Measurements from ENCODE around the gene KLK11. TPM values are rescaled to one million over a fixed set of nuclear protein-coding genes. Genes with fewer than 3 reads are reported as not detected.

The KLK11 gene
- polyA plus RNA-seq, 3 donors, result not detected

- H3K27ac Mint-ChIP-seq, result no peak overlapping the region
- no peak overlapping the region for H3K9ac ChIP-seq (ENCODE audit: insufficient read depth, low read length, poor library complexity, severe bottlenecking)
- TF ChIP-seq CTCF (IDR thresholded peaks at IDR 0.05), result no peak
- H3K36me3 Mint-ChIP-seq, result no peaks in the 10 kb centered on the region
- H3K79me2 ChIP-seq (ENCODE audit: insufficient read depth, low read length), result no peaks in the 10 kb centered on the region
- no peak overlapping the region for H3K4me3 Mint-ChIP-seq
- no peaks in the 10 kb centered on the region for H3K9me3 ChIP-seq (replicated peaks in 1 of 2; ENCODE audit: control insufficient read depth in 1 of 2, insufficient read depth in 1 of 2, low read length in 2 of 2)
- H2AFZ ChIP-seq (ENCODE audit: insufficient read depth, low read depth, low read length, poor library complexity, severe bottlenecking), result no peak overlapping the region
- H4K20me1 ChIP-seq (ENCODE audit: insufficient read depth, low read length), result no peaks in the 10 kb centered on the region
- no peaks in the 10 kb centered on the region for H3K4me1 ChIP-seq (ENCODE audit: control insufficient read depth in 1 of 2, insufficient read depth in 2 of 2, low read length in 2 of 2)
- H3K4me3 ChIP-seq (replicated peaks in 1 of 3; ENCODE audit: low read depth in 2 of 3, low read length in 3 of 3), result no peak overlapping the region
- H3K4me1 Mint-ChIP-seq, result no peaks in the 10 kb centered on the region
- no peaks in the 10 kb centered on the region for H3K36me3 ChIP-seq (replicated peaks in 1 of 2; ENCODE audit: control insufficient read depth in 1 of 2, insufficient read depth in 2 of 2, low read length in 2 of 2)
- H3K4me2 ChIP-seq (replicated peaks; ENCODE audit: extremely low read depth, low read length, poor library complexity, severe bottlenecking), result no peak overlapping the region
- WGBS (ENCODE audit: insufficient coverage), result 92% methylated on average over 2 of the region's 7 CpGs
- peaks cover 0 to 11% (median 3%) of the 10 kb centered on the region in 7 donors for H3K9me3 Mint-ChIP-seq
- peaks cover 26 to 51% (median 29%) of the 10 kb centered on the region in 3 donors for H3K27me3 Mint-ChIP-seq (ENCODE audit: low read depth in 3 of 3)
- DNase-seq, result no peak
- intact Hi-C loops (cut with micrococcal nuclease), result no loop called here
- peaks cover 13 to 31% of the 10 kb centered on the region in 2 donors for H3K27me3 ChIP-seq (ENCODE audit: control insufficient read depth in 2 of 2, insufficient read depth in 2 of 2, low read length in 2 of 2)
- no peak overlapping the region for H3K27ac ChIP-seq (ENCODE audit: low read depth in 1 of 2, low read length in 2 of 2)
These were observed 33.3 kb upstream of the KLK11 start for GRCh38 chr19:51059715-51060114.

GRCh38 chr19:51055866-51056265 is 29.4 kb upstream of the KLK11 start:
- Mint-ChIP-seq H3K27me3 (ENCODE audit: low read depth in 3 of 3) (peaks cover 12 to 41% (median 24%) of the 10 kb centered on the region in 3 donors), H3K9me3 (peaks cover 0 to 2% (median 0%) of the 10 kb centered on the region in 7 donors), H3K4me3 (no peak overlapping the region), H3K27ac (no peak overlapping the region), H3K36me3 (no peaks in the 10 kb centered on the region), H3K4me1 (no peaks in the 10 kb centered on the region)
- Histone ChIP-seq H3K36me3 (replicated peaks in 1 of 2; ENCODE audit: control insufficient read depth in 1 of 2, insufficient read depth in 2 of 2, low read length in 2 of 2) (no peaks in the 10 kb centered on the region), H3K9ac (ENCODE audit: insufficient read depth, low read length, poor library complexity, severe bottlenecking) (no peak overlapping the region), H3K4me1 (ENCODE audit: control insufficient read depth in 1 of 2, insufficient read depth in 2 of 2, low read length in 2 of 2) (no peaks in the 10 kb centered on the region), H3K4me2 (replicated peaks; ENCODE audit: extremely low read depth, low read length, poor library complexity, severe bottlenecking) (no peak overlapping the region), H2AFZ (ENCODE audit: insufficient read depth, low read depth, low read length, poor library complexity, severe bottlenecking) (no peak overlapping the region), H3K27me3 (ENCODE audit: control insufficient read depth in 2 of 2, insufficient read depth in 2 of 2, low read length in 2 of 2) (peaks cover 2 to 13% of the 10 kb centered on the region in 2 donors), H3K9me3 (replicated peaks in 1 of 2; ENCODE audit: control insufficient read depth in 1 of 2, insufficient read depth in 1 of 2, low read length in 2 of 2) (no peaks in the 10 kb centered on the region), H3K4me3 (replicated peaks in 1 of 3; ENCODE audit: low read depth in 2 of 3, low read length in 3 of 3) (no peak overlapping the region), H4K20me1 (ENCODE audit: insufficient read depth, low read length) (no peaks in the 10 kb centered on the region), H3K79me2 (ENCODE audit: insufficient read depth, low read length) (no peaks in the 10 kb centered on the region), H3K27ac (ENCODE audit: low read depth in 1 of 2, low read length in 2 of 2) (no peak overlapping the region)
- DNase-seq, result no peak
- TF ChIP-seq CTCF (IDR thresholded peaks at IDR 0.05), result no peak
- intact Hi-C loops (cut with micrococcal nuclease), result no loop called here
